Right forelimb (tissue), 1 donor: Measurements from ENCODE around the gene ADCY6.
A peak's percentile ranks its signal among the peaks of the same experiment; 100 is the strongest.
"Not testable (repeated sequence)": the region's sequence is repeated elsewhere in the genome, so short reads cannot be mapped to it uniquely, and the experiment has no call there.

Experiments
- DNase-seq: peaks from one replicate; pipeline ENCODE4 v3.0.0-alpha.2; 2018

The ADCY6 gene

GRCh38 chr12:48750215-48750614 lies 38.7 kb downstream of the ADCY6 start:
- no peak for DNase-seq

DNA sequence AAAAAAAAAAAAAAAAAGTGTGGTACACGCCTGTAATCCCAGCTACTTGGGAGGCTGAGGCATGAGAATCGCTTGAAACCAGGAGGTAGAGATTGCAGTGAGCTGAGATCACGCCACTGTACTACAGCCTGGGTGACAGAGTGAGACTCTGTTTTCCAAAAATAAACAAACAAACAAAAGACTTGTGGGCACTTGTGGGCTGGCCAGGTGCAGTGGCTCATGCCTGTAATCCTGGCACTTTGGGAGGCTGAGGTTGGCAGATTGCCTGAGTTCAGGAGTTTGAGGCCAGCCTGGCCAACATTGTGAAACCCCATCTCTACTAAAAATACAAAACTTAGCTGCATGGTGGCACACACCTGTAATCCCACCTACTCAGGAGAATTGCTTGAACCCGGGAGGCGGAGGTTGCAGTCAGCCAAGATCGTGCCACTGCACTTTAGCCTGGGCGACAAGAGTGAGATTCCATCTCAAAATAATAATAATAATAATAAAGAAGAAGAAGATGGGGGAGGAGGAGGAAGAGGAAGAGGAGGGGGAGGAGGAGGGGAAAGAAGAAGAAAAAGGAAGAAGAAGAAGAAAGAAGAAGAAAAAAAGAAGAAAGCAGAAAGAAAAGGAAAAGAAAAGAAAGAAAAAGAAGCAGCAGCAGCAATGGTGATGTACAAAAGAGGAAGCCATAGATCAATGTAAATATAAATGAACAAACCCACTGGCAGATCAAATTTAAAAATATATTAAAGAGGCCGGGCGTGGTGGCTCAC lies 44.5 kb downstream of the ADCY6 start:
- no peak for DNase-seq

GRCh38 chr12:48739618-48740269 lies 49.1 kb downstream of the ADCY6 start:
- DNase-seq: no peak

GRCh38 chr12:48736456-48736855 lies 52.4 kb downstream of the ADCY6 start:
- no peak for DNase-seq

DNA sequence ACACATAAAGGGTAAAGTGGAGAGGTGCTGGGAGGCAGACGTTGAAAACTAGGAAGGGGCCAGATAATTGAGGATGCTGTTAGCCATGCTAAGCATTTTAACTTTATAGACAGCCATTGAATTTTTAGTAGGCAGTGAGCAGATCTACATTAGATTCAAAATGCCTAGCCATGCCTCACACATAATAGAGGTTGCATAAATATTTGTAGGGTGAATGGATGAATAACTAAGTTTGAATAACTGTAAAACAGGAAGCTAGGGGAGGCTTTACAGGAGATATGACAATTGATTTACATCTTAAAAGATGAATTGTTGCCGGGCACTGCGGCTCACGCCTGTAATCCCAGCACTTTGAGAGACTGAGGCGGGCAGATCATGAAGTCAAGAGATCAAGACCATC lies 60.1 kb downstream of the ADCY6 start:
- DNase-seq: no peak

GRCh38 chr12:48720737-48721136 lies 68.2 kb downstream of the ADCY6 start:
- not testable (repeated sequence) for DNase-seq

- not testable (repeated sequence) for DNase-seq
These were observed 68.7 kb downstream of the ADCY6 start for GRCh38 chr12:48720171-48720570.

- not testable (repeated sequence) for DNase-seq
These were observed 69.9 kb downstream of the ADCY6 start for GRCh38 chr12:48719002-48719401.

- DNase-seq: peak; percentile 47
These were observed 71.6 kb downstream of the ADCY6 start for GRCh38 chr12:48717252-48717695.

GRCh38 chr12:48716493-48717251 lies 72.2 kb downstream of the ADCY6 start, which contains the start of gene CCNT1:
Gene CCNT1 (minus strand): TSS chr12:48716707. CDS start chr12:48716675, 32 bp downstream.
- DNase-seq: peak; percentile 98
